HG02623 (cell line): Measurements from ENCODE around the gene PSG7.
"Not testable (repeated sequence)": the region's sequence is repeated elsewhere in the genome, so short reads cannot be mapped to it uniquely, and the experiment has no call there.

Experiments used
- ATAC-seq: cut with Tn5 transposase; IDR thresholded peaks from one replicate; pipeline ENCODE4 v1.9.1; 2021; ENCODE audit warnings: moderate library complexity; ENCODE audit not compliant: unreplicated experiment

Gene PSG7

DNA sequence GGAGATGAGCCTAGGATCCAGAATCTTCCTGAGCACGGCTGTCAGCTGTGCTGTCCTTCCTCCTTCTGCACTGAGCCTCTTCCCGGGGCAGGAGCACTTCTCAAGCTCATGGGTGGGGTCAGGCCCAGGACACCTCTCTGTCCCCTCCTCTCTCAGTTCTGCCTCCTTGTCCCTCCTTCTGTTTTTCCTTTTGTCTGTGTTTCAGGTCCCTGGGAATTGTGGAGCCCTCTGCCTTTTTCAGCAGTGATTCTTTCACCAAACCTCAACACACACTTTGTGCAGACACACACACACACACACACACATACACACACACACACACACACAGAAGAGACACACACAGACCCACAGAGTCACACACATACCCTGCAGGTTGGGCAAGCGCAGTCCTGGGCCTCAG lies at the start of gene PSG7:
Gene PSG7 (minus strand): TSS at position 101 of the 400 bp plus-strand sequence. CDS start 131 bp downstream, outside the sequence.
- ATAC-seq = not testable (repeated sequence)

- ATAC-seq = no peak
Observed at GRCh38 chr19:42985588-42985987, 48.6 kb upstream of the PSG7 start.

- not testable (repeated sequence) for ATAC-seq
Observed at GRCh38 chr19:42982111-42982510, 45.1 kb upstream of the PSG7 start.

- ATAC-seq = not testable (repeated sequence)
Observed at GRCh38 chr19:42971451-42971850, 34.4 kb upstream of the PSG7 start.

DNA sequence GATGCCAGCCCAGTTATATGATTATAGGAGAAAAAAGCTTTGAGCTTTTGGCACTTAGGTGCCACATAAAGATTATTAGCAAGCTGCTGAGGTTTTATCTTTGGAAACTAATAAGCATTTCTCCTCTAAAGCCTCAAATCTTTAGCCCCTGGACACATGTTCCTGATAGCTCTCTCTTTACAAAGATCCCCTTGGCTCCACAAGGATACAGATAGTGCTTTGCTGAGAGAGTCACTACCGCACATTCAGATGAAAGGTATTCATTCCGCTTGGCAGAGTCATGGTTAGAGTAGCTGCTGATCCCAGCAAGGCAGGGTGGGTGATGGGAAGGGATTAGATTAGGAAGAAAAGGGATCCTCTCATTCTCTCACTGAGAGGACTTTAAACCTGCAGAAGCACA lies 28.2 kb upstream of the PSG7 start:
- ATAC-seq = no peak

- ATAC-seq = no peak
Observed at GRCh38 chr19:42961119-42961518, 24.1 kb upstream of the PSG7 start.

DNA sequence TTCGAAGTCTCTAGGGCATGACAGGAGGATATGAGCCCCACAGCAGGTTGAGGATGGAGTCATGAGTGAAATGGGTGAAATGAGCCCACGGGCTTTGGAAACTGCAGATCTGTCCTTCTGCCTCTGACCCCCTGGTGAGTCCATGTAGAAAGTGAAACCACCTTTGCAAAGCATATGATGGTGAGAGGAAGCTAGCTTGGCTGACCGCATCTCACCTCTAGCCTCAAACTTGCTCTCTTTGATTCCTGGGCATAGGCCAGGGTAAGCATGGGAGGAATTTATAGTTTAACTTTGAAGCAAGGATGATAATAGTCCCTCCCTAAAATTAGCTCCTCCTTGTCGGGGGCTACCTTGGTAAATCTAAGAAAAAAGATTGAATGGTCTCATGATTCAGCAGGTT lies 15.1 kb upstream of the PSG7 start:
- not testable (repeated sequence) for ATAC-seq

- ATAC-seq = not testable (repeated sequence)
Observed at GRCh38 chr19:42951476-42951875, 14.5 kb upstream of the PSG7 start.

DNA sequence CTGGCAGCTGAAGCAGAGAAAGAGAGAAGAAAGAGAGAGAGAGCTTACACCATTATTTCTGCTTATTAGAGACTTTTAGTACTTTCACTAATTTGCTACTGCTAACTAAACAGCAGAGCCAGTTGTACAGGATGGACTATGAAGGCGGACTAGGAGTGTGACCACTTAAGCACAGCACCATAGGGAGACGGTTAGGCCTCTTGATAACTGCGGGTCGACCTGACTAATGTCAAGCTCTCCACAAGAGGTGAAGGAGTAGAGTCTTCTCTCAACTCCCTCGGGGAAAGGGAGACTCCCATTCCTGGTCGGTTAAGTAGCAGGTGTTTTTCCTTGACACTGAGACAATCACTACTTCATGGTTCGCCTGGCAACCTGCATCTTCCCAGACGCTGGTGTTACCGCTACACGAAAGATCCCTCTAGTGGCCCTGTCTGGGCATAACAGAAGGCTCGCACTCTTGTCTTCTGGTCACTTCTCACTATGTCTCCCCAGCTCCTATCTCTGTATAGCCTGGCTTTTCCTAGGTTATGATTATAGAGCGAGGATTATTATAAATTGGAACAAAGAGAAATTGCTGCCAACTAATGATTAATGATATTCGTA lies 5.3 kb upstream of the PSG7 start:
- ATAC-seq = no peak

- not testable (repeated sequence) for ATAC-seq
Observed at GRCh38 chr19:42934726-42935125, 2.3 kb downstream of the PSG7 start.

DNA sequence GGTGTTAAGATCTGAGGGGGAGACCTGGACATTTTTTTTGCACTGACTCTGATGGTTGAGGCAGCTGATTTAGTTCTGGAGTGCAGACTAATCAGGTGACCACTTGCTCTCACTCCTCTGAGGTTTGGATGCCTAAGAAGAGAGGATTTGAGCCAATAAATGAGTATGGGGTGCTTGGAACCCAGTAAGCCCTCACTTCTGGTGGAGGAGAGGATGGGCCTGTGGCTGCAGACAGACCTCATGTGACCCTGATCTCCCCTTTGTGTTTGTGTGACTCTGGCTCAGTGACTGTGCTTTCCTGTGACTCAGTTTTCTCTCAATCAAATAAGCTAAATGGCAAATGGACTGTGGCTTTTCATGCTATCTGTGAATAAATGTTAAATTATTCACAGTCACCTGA lies 2.8 kb downstream of the PSG7 start:
- ATAC-seq = not testable (repeated sequence)

DNA sequence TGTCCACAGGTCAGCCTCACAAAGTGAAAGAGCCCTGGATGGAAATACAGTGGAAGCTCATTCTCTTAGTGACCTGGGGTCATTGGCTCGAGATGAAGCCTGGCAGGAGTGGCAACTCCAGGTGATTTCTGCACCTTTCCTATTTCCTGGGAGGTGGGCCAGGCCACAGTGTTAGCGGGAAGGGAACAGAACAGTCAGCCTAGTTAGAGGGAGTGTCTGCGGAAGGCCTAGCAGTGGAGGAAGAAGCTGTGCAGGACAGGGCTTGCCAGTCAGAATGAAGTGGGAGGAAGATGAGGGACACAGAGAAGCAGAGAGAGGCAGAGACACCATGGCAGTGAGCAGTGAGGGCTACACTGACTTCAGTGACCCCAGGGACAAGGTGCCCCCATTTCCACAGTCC lies 3.6 kb downstream of the PSG7 start:
- ATAC-seq = not testable (repeated sequence)

GRCh38 chr19:42932485-42933101 lies 4.4 kb downstream of the PSG7 start:
- not testable (repeated sequence) for ATAC-seq

- not testable (repeated sequence) for ATAC-seq
Observed at GRCh38 chr19:42930214-42930613, 6.8 kb downstream of the PSG7 start.

DNA sequence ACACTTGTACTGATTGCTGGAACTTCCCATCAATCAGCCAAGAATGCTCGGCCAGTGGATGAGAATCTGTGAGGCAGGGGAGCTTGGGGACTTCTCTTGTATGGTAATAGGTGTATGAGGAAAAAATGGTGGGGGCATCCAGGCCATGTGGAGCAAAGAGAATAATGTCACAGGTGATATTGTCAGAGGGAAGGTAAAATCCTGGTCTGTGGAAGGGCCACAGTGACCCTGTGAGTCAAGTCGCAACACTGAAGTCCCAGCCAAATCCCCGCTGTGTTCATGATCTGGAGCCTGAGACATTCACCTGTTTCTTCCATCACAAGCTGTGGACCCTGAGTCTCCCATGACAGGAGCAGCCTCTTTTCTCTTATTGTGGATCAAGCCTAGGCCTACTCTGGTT lies 8.1 kb downstream of the PSG7 start:
- ATAC-seq = no peak

- ATAC-seq = no peak
Observed at GRCh38 chr19:42926781-42927180, 10.2 kb downstream of the PSG7 start.

DNA sequence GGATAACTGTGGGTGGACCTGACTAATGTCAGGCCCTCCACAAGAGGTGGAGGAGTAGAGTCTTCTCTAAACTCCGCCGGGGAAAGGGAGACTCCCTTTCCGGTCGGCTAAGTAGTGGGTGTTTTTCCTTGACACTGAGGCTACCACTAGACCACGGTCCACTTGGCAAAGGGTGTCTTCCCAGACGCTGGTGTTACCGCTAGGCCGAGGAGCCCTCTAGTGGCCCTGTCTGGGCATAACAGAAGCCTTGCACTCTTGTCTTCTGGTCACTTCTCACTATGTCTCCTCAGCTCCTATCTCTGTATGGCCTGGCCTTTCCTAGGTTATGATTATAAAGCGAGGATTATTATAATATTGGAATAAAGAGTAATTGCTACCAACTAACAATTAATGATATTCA lies 13.9 kb downstream of the PSG7 start:
- not testable (repeated sequence) for ATAC-seq

- ATAC-seq = not testable (repeated sequence)
Observed at GRCh38 chr19:42920971-42921370, 16.0 kb downstream of the PSG7 start.

- no peak for ATAC-seq
Observed at GRCh38 chr19:42919757-42920079, 17.3 kb downstream of the PSG7 start.

GRCh38 chr19:42919070-42919756 lies 17.8 kb downstream of the PSG7 start:
- ATAC-seq = not testable (repeated sequence)

DNA sequence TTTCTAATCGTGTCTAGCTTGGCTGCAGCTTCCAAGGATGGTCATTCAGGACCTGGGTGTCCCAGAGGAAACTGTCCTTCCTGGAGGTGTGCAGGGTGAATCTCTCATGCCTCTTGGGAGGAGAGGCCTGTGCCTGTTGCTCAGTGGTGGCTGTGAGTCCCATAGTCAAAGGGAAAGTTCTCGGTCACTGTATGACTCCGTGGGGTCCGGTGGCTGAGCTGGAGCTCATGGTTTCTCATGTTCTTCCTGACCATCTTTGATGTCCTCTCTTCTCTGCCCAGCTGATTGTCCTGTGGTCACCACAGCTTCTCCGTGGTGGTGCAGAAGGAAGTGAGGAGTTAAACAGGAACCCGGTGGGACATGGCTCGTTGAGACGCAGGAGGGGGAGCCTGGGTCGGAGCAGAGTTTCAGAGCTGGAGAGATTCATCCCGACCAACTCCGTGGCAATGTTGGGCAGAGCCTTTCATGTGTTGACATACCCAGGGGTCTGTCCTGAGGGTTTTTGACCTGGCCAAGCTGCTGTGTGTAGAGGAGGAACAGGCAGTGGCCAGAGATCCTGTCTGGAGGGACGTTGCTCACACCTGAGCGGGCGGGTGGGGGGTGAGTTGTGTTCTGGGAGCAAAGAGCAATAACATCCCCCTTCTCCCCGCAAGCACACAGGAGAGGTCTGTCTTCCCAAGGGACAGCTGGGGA lies 18.5 kb downstream of the PSG7 start:
- not testable (repeated sequence) for ATAC-seq

DNA sequence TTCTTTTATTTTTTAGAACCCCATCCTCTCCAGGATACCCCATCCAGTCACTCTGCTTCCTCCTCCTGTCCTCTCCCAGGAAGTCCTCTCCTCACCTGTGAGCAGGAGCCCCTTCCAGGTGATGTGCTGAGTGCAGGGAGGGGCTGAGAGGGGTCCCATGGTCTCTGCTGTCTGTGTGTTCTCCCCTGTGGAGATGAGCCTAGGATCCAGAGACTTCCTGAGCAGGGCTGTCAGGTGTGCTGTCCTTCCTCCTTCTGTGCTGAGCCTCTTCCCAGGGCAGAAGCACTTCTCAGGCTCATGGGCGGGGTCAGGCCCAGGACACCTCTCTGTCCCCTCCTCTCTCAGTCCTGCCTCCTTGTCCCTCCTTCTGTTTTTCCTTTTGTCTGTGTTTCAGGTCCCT lies 19.4 kb downstream of the PSG7 start, which contains the start of gene PSG6:
Gene PSG6 (minus strand): TSS at position 261 of the 400 bp plus-strand sequence. CDS start 102 bp downstream, at position 159.
- not testable (repeated sequence) for ATAC-seq
